ENCODE measurements around the gene UBE2QL1. TPM values are rescaled to one million over a fixed set of nuclear protein-coding genes. Genes with fewer than 3 reads are reported as not detected.
"Not testable (repeated sequence)": the region's sequence is repeated elsewhere in the genome, so short reads cannot be mapped to it uniquely, and the experiment has no call there.

Gene UBE2QL1
- total RNA-seq, 1 donor from 2014 or later = 46.3 TPM

- DNase-seq = no peak
These were observed 53.0 kb downstream of the UBE2QL1 start for GRCh38 chr5:6501701-6502100.

DNA sequence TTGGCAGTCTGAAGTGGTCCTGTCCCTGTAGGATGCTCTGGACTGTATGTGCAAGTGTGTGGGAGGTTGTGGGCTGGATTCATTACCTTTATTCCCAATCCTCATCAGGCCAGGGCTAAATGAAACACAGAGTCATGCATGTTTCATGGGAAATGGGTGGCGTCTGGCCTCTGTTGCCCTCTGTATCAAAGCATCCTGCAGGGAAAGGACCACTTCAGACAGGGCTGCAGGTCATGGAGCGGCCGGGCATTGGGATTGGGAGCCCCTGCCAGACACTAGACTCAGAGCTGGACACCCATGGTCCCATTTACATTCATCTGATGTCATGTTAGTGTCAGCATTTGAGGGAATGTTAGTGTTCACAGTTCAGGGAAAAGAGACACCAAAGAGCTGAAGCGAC is 53.8 kb downstream of the UBE2QL1 start:
- no peak for DNase-seq

GRCh38 chr5:6503342-6503741 is 54.7 kb downstream of the UBE2QL1 start:
- no peak for DNase-seq

DNA sequence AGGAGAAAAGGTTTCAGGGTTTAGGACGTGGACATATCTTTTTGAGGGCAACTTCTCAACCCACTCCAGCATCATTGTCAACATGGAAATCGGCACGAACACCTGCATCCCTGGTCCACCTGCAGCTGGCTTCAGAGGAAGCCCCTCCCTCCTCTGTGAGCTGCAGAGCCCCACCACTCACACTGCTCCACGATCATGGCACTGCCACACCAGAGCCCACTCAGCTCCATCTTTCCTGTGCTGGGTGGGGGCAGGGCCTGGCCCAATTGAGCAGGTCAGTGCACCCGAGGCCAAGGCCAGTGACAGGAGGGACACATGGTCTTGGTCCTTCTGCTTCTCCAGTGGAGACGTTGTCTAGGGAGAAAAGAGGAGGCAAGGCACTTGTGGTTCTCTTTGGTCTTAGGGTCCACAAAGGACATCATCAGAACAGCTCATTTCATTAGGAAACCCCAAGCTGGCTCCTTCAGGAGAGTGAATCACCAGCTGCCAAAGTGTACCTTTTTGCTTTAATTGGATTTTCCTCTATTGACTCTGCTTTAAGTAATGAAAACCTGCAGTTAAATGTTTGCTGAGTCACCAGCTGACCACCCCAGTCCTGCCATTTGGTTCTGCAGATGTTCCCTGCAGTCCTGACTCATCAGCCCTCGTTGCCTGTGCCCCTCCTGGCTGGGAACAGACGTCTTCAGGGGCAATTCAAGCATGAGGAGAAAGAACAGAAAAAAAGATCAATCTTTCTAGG is 56.2 kb downstream of the UBE2QL1 start:
- DNase-seq = no peak

GRCh38 chr5:6505416-6505755 is 56.7 kb downstream of the UBE2QL1 start:
- DNase-seq = no peak

DNA sequence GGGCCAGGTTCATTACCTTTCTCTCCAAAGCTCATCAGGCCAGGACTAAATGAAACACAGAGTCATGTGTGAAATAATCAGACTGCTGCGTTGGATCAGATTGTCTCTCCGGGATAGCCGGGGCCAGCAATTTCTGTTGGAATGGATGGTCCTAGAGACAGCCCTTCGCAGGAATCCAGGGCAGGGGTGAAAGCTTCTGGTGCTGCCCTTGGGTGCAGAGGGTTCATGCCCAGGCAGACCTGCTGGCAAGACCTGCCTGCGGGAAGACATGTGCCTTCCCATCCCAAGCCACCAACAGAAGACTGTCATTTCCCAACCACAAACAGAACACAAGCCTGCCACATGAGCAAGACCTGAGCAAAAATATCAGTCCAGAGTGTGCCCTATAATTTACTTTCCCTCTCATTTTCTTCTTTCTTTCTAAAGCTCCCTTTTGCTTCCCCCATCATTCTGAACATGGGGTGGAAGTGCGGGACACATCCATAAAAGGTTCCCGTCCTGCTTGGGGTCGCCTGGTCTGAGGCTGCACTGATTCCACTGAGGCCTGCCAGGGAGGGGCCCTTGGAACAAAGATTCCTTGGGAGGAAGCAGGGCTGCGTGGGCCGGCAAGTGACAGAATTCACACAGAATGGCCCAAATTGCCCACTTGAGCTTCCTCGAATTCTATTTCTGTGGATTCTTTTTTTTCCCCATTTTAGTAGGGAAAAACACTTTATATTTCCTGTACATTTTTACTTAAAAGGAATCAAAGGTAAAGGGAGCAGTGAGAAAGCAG is 57.3 kb downstream of the UBE2QL1 start:
- DNase-seq = no peak

- DNase-seq = no peak
These were observed 58.0 kb downstream of the UBE2QL1 start for GRCh38 chr5:6506611-6507010.

- DNase-seq = no peak
These were observed 60.3 kb downstream of the UBE2QL1 start for GRCh38 chr5:6508931-6509330.

GRCh38 chr5:6510132-6510531 is 61.5 kb downstream of the UBE2QL1 start:
- no peak for DNase-seq

- no peak for DNase-seq
These were observed 62.3 kb downstream of the UBE2QL1 start for GRCh38 chr5:6510973-6511372.

GRCh38 chr5:6515812-6516211 is 67.2 kb downstream of the UBE2QL1 start:
- DNase-seq = not testable (repeated sequence)

- no peak for DNase-seq
These were observed 68.2 kb downstream of the UBE2QL1 start for GRCh38 chr5:6516823-6517222.

DNA sequence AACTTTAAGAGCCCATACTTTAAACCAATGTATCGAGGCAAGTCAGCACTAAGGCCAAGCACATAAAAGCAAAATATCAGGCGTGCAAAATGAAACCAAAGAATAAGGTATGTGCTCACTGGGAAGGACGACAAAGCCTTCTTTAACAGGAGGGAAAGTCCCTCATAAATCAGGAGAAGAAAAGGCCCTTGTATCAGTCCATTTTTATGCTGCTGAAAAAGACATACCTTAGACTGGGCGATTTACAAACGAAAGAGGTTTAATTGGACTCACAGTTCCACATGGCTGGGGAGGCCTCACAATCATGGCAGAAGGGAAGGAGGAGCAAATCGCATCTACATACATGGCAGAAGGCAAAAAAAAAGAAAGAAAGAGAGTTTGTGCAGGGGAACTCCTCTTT is 68.9 kb downstream of the UBE2QL1 start:
- DNase-seq = no peak

GRCh38 chr5:6518298-6519057 is 69.8 kb downstream of the UBE2QL1 start:
- no peak for DNase-seq

DNA sequence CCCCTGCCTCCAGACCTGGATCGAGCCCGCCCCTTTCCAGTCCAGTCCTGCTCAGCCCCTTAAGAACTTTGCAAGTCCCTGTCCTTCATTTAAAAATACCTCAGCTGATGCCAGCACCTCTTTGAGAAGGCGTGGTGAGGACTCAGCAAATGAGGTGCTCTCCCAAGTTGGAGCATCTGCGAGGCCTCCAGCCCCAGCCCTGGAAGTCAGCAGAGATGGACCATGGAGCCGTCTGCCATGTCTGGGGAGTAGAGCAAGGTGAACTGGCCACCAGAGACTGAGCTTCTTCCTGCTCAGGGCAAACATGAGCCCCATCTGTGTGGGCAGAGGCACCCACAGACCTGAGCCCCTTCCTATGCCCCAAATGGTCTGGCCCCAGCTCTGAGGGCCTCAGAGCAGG is 71.5 kb downstream of the UBE2QL1 start:
- no peak for DNase-seq

DNA sequence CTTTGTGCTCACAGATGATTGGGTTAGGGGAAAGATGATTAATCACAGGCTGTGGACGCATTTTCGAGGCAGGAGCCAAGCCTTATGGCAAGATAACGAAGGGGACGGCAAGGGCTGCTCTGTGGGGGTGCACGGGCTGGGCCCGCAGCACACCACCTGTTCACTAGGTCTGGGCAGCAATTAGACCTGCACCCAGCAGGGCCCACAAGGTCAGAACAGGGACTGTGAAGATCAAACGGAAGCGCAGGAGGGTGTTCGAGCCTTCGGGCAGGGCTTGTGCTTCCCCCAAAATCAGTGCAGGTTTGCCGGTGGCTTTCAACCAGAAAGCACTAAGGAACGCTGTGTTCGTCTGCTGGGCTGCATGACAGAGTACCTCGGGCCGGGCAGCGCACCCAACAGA is 73.7 kb downstream of the UBE2QL1 start:
- DNase-seq = no peak

GRCh38 chr5:6522923-6523322 is 74.3 kb downstream of the UBE2QL1 start:
- DNase-seq = no peak

DNA sequence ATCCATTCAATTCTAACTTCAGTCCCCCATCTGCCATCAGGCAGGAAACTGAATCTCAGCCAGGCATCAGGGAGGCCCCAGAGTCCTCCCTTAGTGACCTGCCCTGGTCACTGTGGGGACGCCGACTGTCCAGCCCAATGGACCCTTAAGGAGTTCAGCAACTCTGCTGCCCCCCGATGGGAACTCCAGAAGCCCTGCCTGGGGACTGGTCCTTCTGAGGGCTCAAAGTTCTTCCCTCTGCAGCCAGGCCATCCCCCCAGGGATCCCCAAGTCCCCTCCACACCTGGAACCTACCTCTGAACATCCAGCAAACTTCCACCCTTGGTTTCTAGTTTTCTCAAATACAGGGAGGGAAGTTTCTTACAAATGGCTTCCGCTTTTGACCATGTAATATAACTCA is 76.8 kb downstream of the UBE2QL1 start:
- DNase-seq = no peak

DNA sequence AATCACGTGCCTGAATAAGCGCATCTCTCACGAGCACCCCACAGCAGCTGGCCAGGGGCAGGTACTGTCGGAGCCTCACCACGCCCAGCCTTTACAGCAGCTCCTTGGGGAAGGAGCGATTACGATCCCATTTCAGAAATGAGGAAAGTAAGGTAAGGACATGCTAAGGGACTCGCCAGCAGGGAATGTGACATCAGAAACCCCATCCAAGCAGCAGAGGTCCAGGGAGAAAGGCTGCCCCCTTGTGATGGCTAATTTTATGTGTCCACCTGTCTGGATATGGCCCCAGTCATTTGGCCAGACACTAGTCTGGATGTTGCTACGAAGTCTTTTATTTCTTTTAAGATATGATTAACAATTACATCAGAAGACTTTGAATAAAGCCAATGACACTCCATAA is 77.3 kb downstream of the UBE2QL1 start:
- no peak for DNase-seq

GRCh38 chr5:6527749-6528455 is 79.2 kb downstream of the UBE2QL1 start:
- no peak for DNase-seq

DNA sequence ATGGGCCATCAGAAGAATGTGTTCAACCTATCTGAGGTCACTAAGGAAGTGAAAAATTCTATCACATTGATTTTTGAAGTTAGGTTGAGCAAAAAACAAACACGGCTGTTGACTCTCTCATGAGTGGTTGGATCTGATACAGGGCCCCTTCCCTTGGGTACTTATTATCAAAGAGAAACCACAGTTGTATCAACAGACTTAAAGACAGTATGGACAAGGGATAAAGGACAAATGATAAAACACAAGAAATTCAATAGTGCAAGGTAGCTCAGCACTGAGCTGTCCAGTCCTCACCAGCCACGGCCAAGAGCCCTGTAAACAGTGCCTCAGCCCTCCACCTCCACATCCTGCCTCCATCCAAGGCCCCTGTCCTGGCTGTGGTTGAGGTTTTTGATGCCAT is 86.9 kb downstream of the UBE2QL1 start:
- DNase-seq = no peak

GRCh38 chr5:6539060-6539459 is 90.4 kb downstream of the UBE2QL1 start:
- no peak for DNase-seq
